NCI-H69 (cell line): ENCODE data around the gene VSIG10.
"Not testable (repeated sequence)": the region's sequence is repeated elsewhere in the genome, so short reads cannot be mapped to it uniquely, and the experiment has no call there.

Source experiments
- DNase-seq: peaks from one replicate; lab custom pipeline; 2025; lab: John Stamatoyannopoulos, UW

Gene VSIG10

GRCh38 chr12:118103601-118104382 is at the start of gene VSIG10:
VSIG10 (minus strand) TSS chr12:118104011; CDS start chr12:118103671, 340 bp downstream.
- peak; percentile 87 for DNase-seq

GRCh38 chr12:118151755-118152154 is 47.9 kb upstream of the VSIG10 start:
- no peak for DNase-seq

- no peak for DNase-seq
These were observed 46.8 kb upstream of the VSIG10 start for GRCh38 chr12:118150625-118151024.

- no peak for DNase-seq
These were observed 44.5 kb upstream of the VSIG10 start for GRCh38 chr12:118148287-118148686.

- no peak for DNase-seq
These were observed 42.0 kb upstream of the VSIG10 start for GRCh38 chr12:118145798-118146156.

- DNase-seq: no peak
These were observed 41.4 kb upstream of the VSIG10 start for GRCh38 chr12:118145113-118145797.

GRCh38 chr12:118144499-118144898 is 40.7 kb upstream of the VSIG10 start:
- no peak for DNase-seq

GRCh38 chr12:118140825-118141224 is 37.0 kb upstream of the VSIG10 start:
- no peak for DNase-seq

- no peak for DNase-seq
These were observed 33.4 kb upstream of the VSIG10 start for GRCh38 chr12:118137148-118137678.

GRCh38 chr12:118136559-118137003 is 32.8 kb upstream of the VSIG10 start:
- DNase-seq: peak; percentile 61

GRCh38 chr12:118135788-118136558 is 32.2 kb upstream of the VSIG10 start, which contains the start of gene PEBP1:
PEBP1 (plus strand) TSS chr12:118136124; CDS start chr12:118136210, 86 bp downstream.
- DNase-seq: peak; percentile 97

- not testable (repeated sequence) for DNase-seq
These were observed 25.6 kb upstream of the VSIG10 start for GRCh38 chr12:118129436-118129835.

- no peak for DNase-seq
These were observed 24.1 kb upstream of the VSIG10 start for GRCh38 chr12:118127867-118128266.

GRCh38 chr12:118126119-118126757 is 22.4 kb upstream of the VSIG10 start:
- DNase-seq: peak; percentile 9

- DNase-seq: no peak
These were observed 21.9 kb upstream of the VSIG10 start for GRCh38 chr12:118125743-118126118.

GRCh38 chr12:118124333-118124874 is 20.6 kb upstream of the VSIG10 start:
- DNase-seq: no peak

- DNase-seq: no peak
These were observed 18.5 kb upstream of the VSIG10 start for GRCh38 chr12:118122264-118122663.

- peak; percentile 81 for DNase-seq
These were observed 17.0 kb upstream of the VSIG10 start for GRCh38 chr12:118120579-118121363.

- DNase-seq: no peak
These were observed 15.7 kb upstream of the VSIG10 start for GRCh38 chr12:118119449-118119879.

- no peak for DNase-seq
These were observed 5.3 kb upstream of the VSIG10 start for GRCh38 chr12:118109088-118109487.

- no peak for DNase-seq
These were observed 3.9 kb upstream of the VSIG10 start for GRCh38 chr12:118107694-118108093.
